ENCODE results near the gene EARS2.
"Not testable (repeated sequence)": the region's sequence is repeated elsewhere in the genome, so short reads cannot be mapped to it uniquely, and the experiment has no call there.

EARS2 gene

GRCh38 chr16:23556881-23557778 is at the start of gene EARS2, which contains the start of gene UBFD1:
Gene EARS2, minus strand, starts transcription at chr16:23557350. Its CDS starts 7 bp downstream, at chr16:23557343.
Gene UBFD1, plus strand, starts transcription at chr16:23557727. Its CDS starts 16 bp downstream, at chr16:23557743.
- H3K4me3 Mint-ChIP-seq, result peak within 1 kb of the TSS; percentile 96 to 98
- peaks cover 48% of the 10 kb centered on the region for H3K4me1 Mint-ChIP-seq
- ATAC-seq (peak; percentile 96), DNase-seq (peak; percentile 100)
- H3K27ac Mint-ChIP-seq, result peak within 1 kb of the TSS; percentile 92 to 98
- H3K27me3 Mint-ChIP-seq, result no peaks in the 10 kb centered on the region
- no peaks in the 10 kb centered on the region for H3K9me3 Mint-ChIP-seq

- DNase-seq (peak; percentile 40 to 41), ATAC-seq (peak; percentile 33)
- peak overlapping the region; percentile 38 to 61 for H3K4me3 Mint-ChIP-seq
- no peaks in the 10 kb centered on the region for H3K27me3 Mint-ChIP-seq
- H3K27ac Mint-ChIP-seq, result peak overlapping the region in 1 of 2 donors; percentile 13
- no peaks in the 10 kb centered on the region for H3K9me3 Mint-ChIP-seq
- peaks cover 42% of the 10 kb centered on the region for H3K4me1 Mint-ChIP-seq
Measured at GRCh38 chr16:23597003-23597756, 40.0 kb upstream of the EARS2 start.

GRCh38 chr16:23595951-23596720 is 39.0 kb upstream of the EARS2 start, which contains the start of gene NDUFAB1:
Gene NDUFAB1, minus strand, starts transcription at chr16:23596316. Its CDS starts 26 bp downstream, at chr16:23596290.
- Mint-ChIP-seq H3K4me3 (peak within 1 kb of the TSS; percentile 83 to 86), H3K27me3 (no peaks in the 10 kb centered on the region), H3K27ac (peak within 1 kb of the TSS; percentile 90 to 91), H3K9me3 (no peaks in the 10 kb centered on the region), H3K4me1 (peaks cover 52% of the 10 kb centered on the region)
- DNase-seq, result peak; percentile 91 to 94
- peak; percentile 98 for ATAC-seq

- Mint-ChIP-seq H3K9me3 (no peaks in the 10 kb centered on the region), H3K4me1 (peaks cover 52% of the 10 kb centered on the region), H3K4me3 (peak overlapping the region; percentile 83 to 86), H3K27me3 (no peaks in the 10 kb centered on the region), H3K27ac (peak overlapping the region; percentile 7 to 83)
- DNase-seq, result peak in 1 of 2 donors; percentile 3
- peak; percentile 14 for ATAC-seq
Measured at GRCh38 chr16:23595246-23595950, 38.2 kb upstream of the EARS2 start.

- ATAC-seq (no peak), DNase-seq (no peak)
- H3K4me3 Mint-ChIP-seq, result peak overlapping the region in 1 of 2 donors; percentile 86
- H3K27me3 Mint-ChIP-seq, result no peaks in the 10 kb centered on the region
- H3K4me1 Mint-ChIP-seq, result peaks cover 52% of the 10 kb centered on the region
- no peak overlapping the region for H3K27ac Mint-ChIP-seq
- no peaks in the 10 kb centered on the region for H3K9me3 Mint-ChIP-seq
Measured at GRCh38 chr16:23594186-23594585, 37.0 kb upstream of the EARS2 start.

GRCh38 chr16:23590181-23590580 is 33.0 kb upstream of the EARS2 start:
- Mint-ChIP-seq H3K9me3 (no peaks in the 10 kb centered on the region), H3K4me1 (peaks cover 35% of the 10 kb centered on the region), H3K27ac (no peak overlapping the region), H3K27me3 (no peaks in the 10 kb centered on the region), H3K4me3 (no peak overlapping the region)
- ATAC-seq (no peak), DNase-seq (no peak)

- no peak for DNase-seq
- Mint-ChIP-seq H3K9me3 (no peaks in the 10 kb centered on the region), H3K4me1 (peaks cover 14% of the 10 kb centered on the region), H3K27me3 (no peaks in the 10 kb centered on the region), H3K27ac (peak overlapping the region; percentile 57 to 59), H3K4me3 (no peak overlapping the region)
- ATAC-seq, result no peak
Measured at GRCh38 chr16:23587726-23588125, 30.6 kb upstream of the EARS2 start.

GRCh38 chr16:23584186-23585076 is 27.3 kb upstream of the EARS2 start:
- Mint-ChIP-seq H3K27ac (peak overlapping the region in 1 of 2 donors; percentile 61), H3K4me1 (no peaks in the 10 kb centered on the region), H3K9me3 (no peaks in the 10 kb centered on the region), H3K4me3 (no peak overlapping the region), H3K27me3 (no peaks in the 10 kb centered on the region)
- ATAC-seq, result no peak
- DNase-seq, result no peak

GRCh38 chr16:23583271-23583670 is 26.1 kb upstream of the EARS2 start:
- H3K27me3 Mint-ChIP-seq, H3K4me3 Mint-ChIP-seq, H3K9me3 Mint-ChIP-seq, ATAC-seq, DNase-seq, H3K4me1 Mint-ChIP-seq: not testable (repeated sequence)
- H3K27ac Mint-ChIP-seq, result peak overlapping the region in 1 of 2 donors; percentile 78

- DNase-seq (no peak), ATAC-seq (no peak)
- Mint-ChIP-seq H3K9me3 (no peaks in the 10 kb centered on the region), H3K4me3 (no peak overlapping the region), H3K27ac (no peak overlapping the region), H3K27me3 (no peaks in the 10 kb centered on the region), H3K4me1 (no peaks in the 10 kb centered on the region)
Measured at GRCh38 chr16:23581764-23582163, 24.6 kb upstream of the EARS2 start.

- DNase-seq (no peak), ATAC-seq (no peak)
- no peaks in the 10 kb centered on the region for H3K27me3 Mint-ChIP-seq
- no peaks in the 10 kb centered on the region for H3K4me1 Mint-ChIP-seq
- H3K4me3 Mint-ChIP-seq, result no peak overlapping the region
- H3K9me3 Mint-ChIP-seq, result no peaks in the 10 kb centered on the region
- H3K27ac Mint-ChIP-seq, result peak overlapping the region in 1 of 2 donors; percentile 54
Measured at GRCh38 chr16:23580391-23580790, 23.2 kb upstream of the EARS2 start.

GRCh38 chr16:23579371-23579770 is 22.2 kb upstream of the EARS2 start:
- Mint-ChIP-seq H3K27me3 (no peaks in the 10 kb centered on the region), H3K4me3 (no peak overlapping the region), H3K4me1 (no peaks in the 10 kb centered on the region), H3K27ac (no peak overlapping the region), H3K9me3 (no peaks in the 10 kb centered on the region)
- ATAC-seq, result no peak
- DNase-seq, result no peak

- DNase-seq, result no peak
- H3K27ac Mint-ChIP-seq, result no peak overlapping the region
Measured at GRCh38 chr16:23578101-23578830, 21.1 kb upstream of the EARS2 start.

More at GRCh38 chr16:23578101-23578830, 21.1 kb upstream of the EARS2 start:
- no peaks in the 10 kb centered on the region for H3K27me3 Mint-ChIP-seq
- no peak for ATAC-seq
- H3K4me1 Mint-ChIP-seq, result no peaks in the 10 kb centered on the region
- H3K9me3 Mint-ChIP-seq, result no peaks in the 10 kb centered on the region
- no peak overlapping the region for H3K4me3 Mint-ChIP-seq
